ENCODE measurements around the gene ACSM6. TPM values are rescaled to one million over a fixed set of nuclear protein-coding genes. Genes with fewer than 3 reads are reported as not detected.

The ACSM6 gene
- total RNA-seq, 1 experiment from 2014 or later, result not detected

DNA sequence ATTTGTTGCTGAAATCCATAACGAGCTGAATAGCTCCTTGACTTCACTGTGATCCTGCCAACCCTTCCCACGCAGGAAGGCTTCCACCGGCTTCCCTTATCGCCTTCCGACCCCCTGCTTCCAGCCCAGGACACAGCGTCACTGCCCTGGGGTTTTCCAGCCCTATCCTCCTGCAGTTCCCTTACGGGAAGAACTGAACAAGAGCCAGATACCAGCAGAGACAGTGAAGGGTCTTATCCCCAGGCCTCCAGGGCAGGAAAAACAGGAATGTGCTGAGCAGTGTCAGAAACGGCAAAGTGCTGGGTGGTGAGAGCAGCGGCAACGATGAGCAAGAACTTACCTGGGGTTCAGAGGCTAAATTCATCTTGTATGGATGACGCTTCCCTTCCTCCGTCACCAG, 74.4 kb downstream of the ACSM6 start:
- DNase-seq (ENCODE audit: low read depth), result peak; percentile 41

DNA sequence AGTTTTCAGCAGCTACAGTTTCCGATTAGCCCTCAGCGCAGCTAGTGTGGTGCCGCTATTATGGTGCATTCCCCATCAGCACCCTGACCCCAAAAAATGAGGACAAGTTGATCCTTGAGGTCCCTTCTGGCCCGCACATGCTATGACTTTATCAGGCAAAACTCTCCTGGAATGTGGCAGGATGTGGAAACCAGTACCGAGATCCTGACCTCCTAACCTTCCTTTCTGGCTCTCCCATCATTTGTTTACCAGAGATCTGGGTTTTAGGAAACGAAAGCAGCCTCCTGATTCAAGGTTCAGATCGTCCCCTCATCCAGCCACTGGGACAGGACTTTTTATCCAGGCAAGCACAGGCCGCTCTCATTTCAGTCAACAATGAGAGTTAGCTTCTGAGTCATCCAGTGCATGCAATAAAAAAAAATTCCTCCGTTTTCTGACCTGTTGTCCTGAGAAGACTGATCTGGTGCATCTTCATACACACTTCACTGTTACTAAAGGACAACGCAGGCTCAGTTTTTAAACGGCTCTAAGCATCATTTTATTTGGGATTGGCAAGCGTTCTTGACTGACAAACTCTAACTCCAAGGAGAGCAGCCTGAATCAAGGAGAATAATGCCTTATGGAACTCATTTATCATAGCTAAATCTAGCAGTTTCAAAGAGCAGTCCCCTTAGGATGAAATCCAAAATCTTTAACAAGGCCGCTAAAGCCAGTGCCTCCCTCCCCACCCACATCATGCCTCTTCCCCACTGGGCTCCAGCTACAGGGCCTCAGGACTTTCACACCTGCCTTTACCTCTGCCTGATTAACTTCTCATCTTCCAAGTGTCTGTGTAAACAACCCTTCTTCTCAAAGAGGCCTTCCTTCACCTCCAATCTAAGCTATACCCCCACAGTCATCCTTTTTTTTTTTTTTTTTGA, 79.6 kb downstream of the ACSM6 start:
- peak; percentile 90 for DNase-seq (ENCODE audit: low read depth)

- DNase-seq (ENCODE audit: low read depth), result peak; percentile 29
These were observed 81.8 kb downstream of the ACSM6 start for GRCh38 chr10:95275726-95276366.

- peak; percentile 41 for DNase-seq (ENCODE audit: low read depth)
These were observed 82.5 kb downstream of the ACSM6 start for GRCh38 chr10:95276367-95277200.

- no peak for DNase-seq (ENCODE audit: low read depth)
These were observed 83.1 kb downstream of the ACSM6 start for GRCh38 chr10:95277201-95277570.

- no peak for DNase-seq (ENCODE audit: low read depth)
These were observed 83.6 kb downstream of the ACSM6 start for GRCh38 chr10:95277614-95278013.

Other genes starting within 250 kb of the ACSM6 start
- 0.12 TPM in 1 of 2 replicates, not detected in the other for gene CYP2C8, start 124.7 kb upstream of the ACSM6 start, total RNA-seq (2014; rRNA removed; shearing (Covaris generic))
- gene PDLIM1, start 96.8 kb downstream of the ACSM6 start, total RNA-seq (2014; rRNA removed; shearing (Covaris generic)), result 38.4 and 38.8 TPM in 2 replicates

All from RPMI7951 (cell line).